ENCODE data around the gene NTM. TPM values are rescaled to one million over a fixed set of nuclear protein-coding genes. Genes with fewer than 3 reads are reported as not detected.

The NTM gene
- total RNA-seq, 1 experiment from 2014 or later: 8.6 TPM

DNA sequence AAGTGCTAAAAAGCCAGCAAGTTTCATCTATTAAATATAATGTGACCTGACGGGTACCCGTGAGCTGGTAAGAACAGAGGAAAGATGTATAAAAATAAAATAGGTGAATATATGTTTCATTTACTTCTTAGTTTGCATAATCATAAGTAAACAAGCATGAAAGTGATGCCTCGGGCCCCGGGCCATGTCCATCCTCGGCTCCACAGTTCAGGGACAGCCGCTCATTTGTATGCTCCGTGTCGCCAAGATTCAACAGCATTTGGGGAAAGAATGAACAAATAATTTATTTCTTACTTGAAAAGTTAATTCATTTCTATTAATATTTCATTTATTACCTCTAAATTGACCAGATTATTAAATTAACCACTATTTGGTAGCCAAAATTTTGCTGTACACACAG lies 251.8 kb downstream of the NTM start:
- intact Hi-C loops (cut with micrococcal nuclease; ENCODE audit: unreplicated experiment): no loop called here
- no peaks in the 10 kb centered on the region for H3K9me3 ChIP-seq (ENCODE audit: low read depth, low read length, poor library complexity, severe bottlenecking)
- no peak for TF ChIP-seq EZH2 (IDR thresholded peaks at IDR 0.05; ENCODE audit: borderline replicate concordance, low read depth, low read length, poor library complexity, severe bottlenecking)
- TF ChIP-seq, protein P1, sequence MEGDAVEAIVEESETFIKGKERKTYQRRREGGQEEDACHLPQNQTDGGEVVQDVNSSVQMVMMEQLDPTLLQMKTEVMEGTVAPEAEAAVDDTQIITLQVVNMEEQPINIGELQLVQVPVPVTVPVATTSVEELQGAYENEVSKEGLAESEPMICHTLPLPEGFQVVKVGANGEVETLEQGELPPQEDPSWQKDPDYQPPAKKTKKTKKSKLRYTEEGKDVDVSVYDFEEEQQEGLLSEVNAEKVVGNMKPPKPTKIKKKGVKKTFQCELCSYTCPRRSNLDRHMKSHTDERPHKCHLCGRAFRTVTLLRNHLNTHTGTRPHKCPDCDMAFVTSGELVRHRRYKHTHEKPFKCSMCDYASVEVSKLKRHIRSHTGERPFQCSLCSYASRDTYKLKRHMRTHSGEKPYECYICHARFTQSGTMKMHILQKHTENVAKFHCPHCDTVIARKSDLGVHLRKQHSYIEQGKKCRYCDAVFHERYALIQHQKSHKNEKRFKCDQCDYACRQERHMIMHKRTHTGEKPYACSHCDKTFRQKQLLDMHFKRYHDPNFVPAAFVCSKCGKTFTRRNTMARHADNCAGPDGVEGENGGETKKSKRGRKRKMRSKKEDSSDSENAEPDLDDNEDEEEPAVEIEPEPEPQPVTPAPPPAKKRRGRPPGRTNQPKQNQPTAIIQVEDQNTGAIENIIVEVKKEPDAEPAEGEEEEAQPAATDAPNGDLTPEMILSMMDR (conservative IDR thresholded peaks at IDR 0.05; ENCODE audit: low read depth, low read length): no peak
- H3K27ac ChIP-seq (ENCODE audit: low read depth, low read length, poor library complexity, severe bottlenecking): no peak overlapping the region
- ChIA-PET CTCF (no interaction called here), POLR2A (ENCODE audit: low non-redundant PET) (no interaction called here)
- H3K4me1 ChIP-seq (ENCODE audit: insufficient read depth, low read length, poor library complexity, severe bottlenecking): no peaks in the 10 kb centered on the region
- no peak for DNase-seq (ENCODE audit: low spot score)
- H3K4me3 ChIP-seq (ENCODE audit: low read depth, low read length, poor library complexity, severe bottlenecking): no peak overlapping the region
- H3K27me3 ChIP-seq (replicated peaks; ENCODE audit: insufficient read depth, low read depth, low read length, poor library complexity): peaks cover 25% of the 10 kb centered on the region
- no TSS peak for BruUV-seq (replicated peaks)
- H3K36me3 ChIP-seq (ENCODE audit: insufficient read depth, low read length, poor library complexity, severe bottlenecking): no peaks in the 10 kb centered on the region

DNA sequence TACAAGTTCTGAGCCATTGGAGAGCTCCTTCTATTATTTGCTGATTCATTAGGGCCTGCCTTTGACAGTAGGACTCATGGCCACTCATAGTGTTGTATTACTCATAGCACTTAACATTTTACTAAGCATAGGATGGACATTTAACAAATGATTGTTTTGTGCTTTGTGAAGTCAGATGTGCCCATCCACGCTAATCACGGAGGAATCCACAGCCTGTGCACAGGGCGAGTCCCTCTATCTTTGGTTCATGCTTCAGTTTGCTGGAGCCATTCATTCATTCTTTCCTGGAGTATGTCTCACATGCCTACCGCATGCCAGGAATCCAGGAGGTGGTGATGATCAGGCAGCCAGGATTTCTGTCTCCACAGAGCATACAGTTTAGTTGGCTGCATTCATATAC lies 254.1 kb downstream of the NTM start:
- Histone ChIP-seq H3K4me1 (ENCODE audit: insufficient read depth, low read length, poor library complexity, severe bottlenecking) (no peaks in the 10 kb centered on the region), H3K36me3 (ENCODE audit: insufficient read depth, low read length, poor library complexity, severe bottlenecking) (no peaks in the 10 kb centered on the region), H3K9me3 (ENCODE audit: low read depth, low read length, poor library complexity, severe bottlenecking) (no peaks in the 10 kb centered on the region), H3K27me3 (replicated peaks; ENCODE audit: insufficient read depth, low read depth, low read length, poor library complexity) (peaks cover 28% of the 10 kb centered on the region), H3K4me3 (ENCODE audit: low read depth, low read length, poor library complexity, severe bottlenecking) (no peak overlapping the region), H3K27ac (ENCODE audit: low read depth, low read length, poor library complexity, severe bottlenecking) (no peak overlapping the region)
- no TSS peak for BruUV-seq (replicated peaks)
- ChIA-PET POLR2A (ENCODE audit: low non-redundant PET) (no interaction called here), CTCF (no interaction called here)
- intact Hi-C loops (cut with micrococcal nuclease; ENCODE audit: unreplicated experiment): no loop called here
- DNase-seq (ENCODE audit: low spot score): no peak
- TF ChIP-seq, protein P1 (conservative IDR thresholded peaks at IDR 0.05; ENCODE audit: low read depth, low read length): no peak
- TF ChIP-seq EZH2 (IDR thresholded peaks at IDR 0.05; ENCODE audit: borderline replicate concordance, low read depth, low read length, poor library complexity, severe bottlenecking): no peak

DNA sequence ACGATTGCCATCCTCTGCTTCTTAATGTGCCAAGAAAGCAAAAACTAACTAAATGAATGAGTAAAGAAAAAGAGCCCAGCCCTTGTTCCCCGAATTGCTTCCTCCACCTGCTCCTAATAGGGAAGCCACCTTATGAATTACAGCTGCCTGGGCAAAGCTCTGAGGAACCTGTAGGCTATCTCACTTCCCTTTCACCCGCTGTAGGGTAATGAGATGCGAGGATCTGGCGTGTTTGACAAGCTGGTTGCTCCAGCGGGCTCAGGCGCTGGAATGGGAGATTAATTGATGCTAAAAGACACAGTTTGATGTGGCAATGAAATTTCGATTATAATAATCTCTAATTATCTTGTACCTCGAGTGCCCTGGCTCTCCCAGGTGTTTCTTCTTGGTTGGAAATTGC lies 256.4 kb downstream of the NTM start:
- Histone ChIP-seq H3K9me3 (ENCODE audit: low read depth, low read length, poor library complexity, severe bottlenecking) (no peaks in the 10 kb centered on the region), H3K4me1 (ENCODE audit: insufficient read depth, low read length, poor library complexity, severe bottlenecking) (no peaks in the 10 kb centered on the region), H3K4me3 (ENCODE audit: low read depth, low read length, poor library complexity, severe bottlenecking) (no peak overlapping the region), H3K27ac (ENCODE audit: low read depth, low read length, poor library complexity, severe bottlenecking) (no peak overlapping the region), H3K27me3 (replicated peaks; ENCODE audit: insufficient read depth, low read depth, low read length, poor library complexity) (peaks cover 51% of the 10 kb centered on the region), H3K36me3 (ENCODE audit: insufficient read depth, low read length, poor library complexity, severe bottlenecking) (no peaks in the 10 kb centered on the region)
- intact Hi-C loops (cut with micrococcal nuclease; ENCODE audit: unreplicated experiment): no loop called here
- no TSS peak for BruUV-seq (replicated peaks)
- TF ChIP-seq EZH2 (IDR thresholded peaks at IDR 0.05; ENCODE audit: borderline replicate concordance, low read depth, low read length, poor library complexity, severe bottlenecking): no peak
- TF ChIP-seq, protein P1 (conservative IDR thresholded peaks at IDR 0.05; ENCODE audit: low read depth, low read length): no peak
- CTCF ChIA-PET: no interaction called here
- POLR2A ChIA-PET (ENCODE audit: low non-redundant PET): no interaction called here
- no peak for DNase-seq (ENCODE audit: low spot score)
